Stomach (tissue), 4 donors: ENCODE measurements around the gene GCNT4.

ENCODE experiments used
- CTCF ChIP-seq, 7 experiments: fragments of 450-650 bp in 4 of 7; fragments of 200-600 bp in 3 of 7; sonication (generic) in 3 of 7; IDR thresholded peaks; one replicate each; pipeline ENCODE4 v1.5.1; 2016 to 2019; ENCODE audit warnings: antibody characterized with exemption in 7 of 7, control low read depth in 2 of 7, mild to moderate bottlenecking in 1 of 7
- EP300 ChIP-seq: sonication (generic); formaldehyde crosslinking; IDR thresholded peaks from one replicate; pipeline ENCODE4 v1.6.1; 2017; ENCODE audit warnings: antibody characterized with exemption
- POLR2A ChIP-seq, 4 donors: fragments of 450-650 bp; IDR thresholded peaks; one replicate each; pipeline ENCODE4 v1.6.1; 2016; ENCODE audit warnings: antibody characterized with exemption in 4 of 4, control low read depth in 2 of 4, mild to moderate bottlenecking in 1 of 4, moderate library complexity in 1 of 4

- TF ChIP-seq POLR2A (IDR thresholded peaks at IDR 0.05) (no peak), CTCF (IDR thresholded peaks at IDR 0.05) (no peak), EP300 (no peak)
Measured at GRCh38 chr5:75012748-75013147, 39.6 kb downstream of the GCNT4 start.
